Suprapubic skin (tissue), 4 donors: Measurements from ENCODE around the gene MPZL2.

Experiments used
- EP300 ChIP-seq: sonication (generic); formaldehyde crosslinking; IDR thresholded peaks from one replicate; pipeline ENCODE4 v1.6.1; 2017; ENCODE audit warnings: antibody characterized with exemption
- POLR2A ChIP-seq, 2 donors: fragments of 450-650 bp; IDR thresholded peaks; one replicate each; pipeline ENCODE4 v1.6.1; 2017; ENCODE audit warnings: antibody characterized with exemption in 2 of 2, mild to moderate bottlenecking in 2 of 2, moderate library complexity in 2 of 2
- POLR2AphosphoS5 ChIP-seq, 3 donors: sonication (generic); formaldehyde crosslinking; IDR thresholded peaks; one replicate each; pipeline ENCODE4 v1.6.1; 2017; ENCODE audit warnings: antibody characterized with exemption in 3 of 3
- TF ChIP-seq, protein P1 (sequence below), 2 donors: fragments of 200-600 bp in 1 of 2; fragments of 450-650 bp in 1 of 2; sonication (generic) in 1 of 2; IDR thresholded peaks; one replicate each; pipeline ENCODE4 v1.5.1; 2016 to 2019; ENCODE audit warnings: antibody characterized with exemption in 2 of 2, mild to moderate bottlenecking in 1 of 2, moderate library complexity in 1 of 2

DNA sequence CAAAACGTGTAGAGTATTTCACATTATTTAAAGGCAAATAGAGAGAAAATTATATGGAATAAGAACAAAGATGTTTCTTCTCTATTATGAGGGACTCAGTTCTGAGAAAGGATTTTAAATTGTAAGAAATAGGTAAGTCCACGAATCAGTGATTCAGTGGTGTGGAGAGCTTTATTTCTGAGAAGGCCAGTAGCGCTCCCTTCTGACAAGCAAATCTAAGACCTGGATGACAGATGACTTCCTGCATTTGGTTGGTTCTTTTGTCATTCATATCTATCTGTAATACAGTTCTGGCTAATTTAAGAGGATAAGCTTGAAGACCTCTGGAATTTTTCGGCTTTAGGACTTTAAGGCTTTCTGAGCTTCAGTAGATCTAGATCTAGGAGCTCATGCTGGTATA is 47.4 kb upstream of the MPZL2 start:
- TF ChIP-seq, protein P1, sequence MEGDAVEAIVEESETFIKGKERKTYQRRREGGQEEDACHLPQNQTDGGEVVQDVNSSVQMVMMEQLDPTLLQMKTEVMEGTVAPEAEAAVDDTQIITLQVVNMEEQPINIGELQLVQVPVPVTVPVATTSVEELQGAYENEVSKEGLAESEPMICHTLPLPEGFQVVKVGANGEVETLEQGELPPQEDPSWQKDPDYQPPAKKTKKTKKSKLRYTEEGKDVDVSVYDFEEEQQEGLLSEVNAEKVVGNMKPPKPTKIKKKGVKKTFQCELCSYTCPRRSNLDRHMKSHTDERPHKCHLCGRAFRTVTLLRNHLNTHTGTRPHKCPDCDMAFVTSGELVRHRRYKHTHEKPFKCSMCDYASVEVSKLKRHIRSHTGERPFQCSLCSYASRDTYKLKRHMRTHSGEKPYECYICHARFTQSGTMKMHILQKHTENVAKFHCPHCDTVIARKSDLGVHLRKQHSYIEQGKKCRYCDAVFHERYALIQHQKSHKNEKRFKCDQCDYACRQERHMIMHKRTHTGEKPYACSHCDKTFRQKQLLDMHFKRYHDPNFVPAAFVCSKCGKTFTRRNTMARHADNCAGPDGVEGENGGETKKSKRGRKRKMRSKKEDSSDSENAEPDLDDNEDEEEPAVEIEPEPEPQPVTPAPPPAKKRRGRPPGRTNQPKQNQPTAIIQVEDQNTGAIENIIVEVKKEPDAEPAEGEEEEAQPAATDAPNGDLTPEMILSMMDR (IDR thresholded peaks at IDR 0.05) = no peak
- TF ChIP-seq POLR2A (IDR thresholded peaks at IDR 0.05) (no peak), POLR2AphosphoS5 (IDR thresholded peaks at IDR 0.05) (no peak), EP300 (no peak)
